Stimulated activated CD8-positive, alpha-beta memory T cell treated with anti-CD3 and anti-CD28 coated beads, Interleukin-12 subunit alpha, Interleukin-12 subunit beta, amount 100 ng/mL, for 24 hours (primary cell): ENCODE data around the gene SPIRE2.
"Not testable (repeated sequence)": the region's sequence is repeated elsewhere in the genome, so short reads cannot be mapped to it uniquely, and the experiment has no call there.

ENCODE experiments used
- DNase-seq: peaks from one replicate; pipeline ENCODE4 v3.0.0-alpha.2; 2020; ENCODE audit errors: extremely low read depth

Gene SPIRE2

DNA sequence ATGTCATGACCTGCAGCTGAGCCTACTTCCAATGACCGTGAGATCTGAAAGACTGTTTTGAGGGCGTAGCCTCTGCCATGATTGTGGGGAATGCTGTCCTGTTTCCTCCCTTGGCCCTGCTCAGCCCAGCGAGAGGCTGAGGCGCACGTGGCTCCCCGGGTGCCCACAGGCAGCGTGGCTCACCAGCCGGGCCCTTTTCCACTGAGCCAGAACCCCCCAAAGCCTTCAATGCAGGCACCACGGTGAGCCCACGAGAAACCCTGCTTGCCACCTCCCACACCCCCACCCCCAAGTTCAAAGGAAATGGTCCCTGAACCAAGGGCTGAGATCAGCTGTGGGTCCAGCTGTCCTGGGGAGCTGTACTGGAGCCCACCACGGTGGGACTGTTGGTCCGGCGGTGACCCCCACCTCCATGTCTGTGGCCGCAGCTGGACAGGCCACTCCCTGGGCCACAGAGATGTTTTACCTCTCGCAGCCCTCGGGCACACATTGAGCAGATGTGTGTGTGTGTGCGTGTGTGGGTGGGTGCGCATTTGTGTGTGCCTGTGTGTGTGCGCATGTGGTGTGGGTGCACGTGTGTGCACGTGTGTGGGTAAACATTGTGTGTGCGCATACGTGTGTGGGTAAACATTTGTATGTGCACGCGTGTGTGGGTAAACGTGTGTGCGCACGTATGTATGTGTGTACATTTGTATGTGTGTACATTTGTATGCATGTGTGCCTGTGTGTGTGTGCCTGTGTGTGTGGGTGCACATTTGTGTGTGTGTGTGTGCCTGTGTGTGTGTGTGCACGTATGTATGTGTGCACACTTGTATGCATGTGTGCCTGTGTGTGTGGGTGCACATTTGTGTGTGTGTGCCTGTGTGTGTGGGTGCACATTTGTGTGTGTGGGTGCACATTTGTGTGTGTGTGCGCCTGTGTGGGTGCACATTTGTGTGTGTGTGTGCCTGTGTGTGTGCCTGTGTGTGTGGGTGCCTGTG is 85.4 kb downstream of the SPIRE2 start:
- no peak for DNase-seq

DNA sequence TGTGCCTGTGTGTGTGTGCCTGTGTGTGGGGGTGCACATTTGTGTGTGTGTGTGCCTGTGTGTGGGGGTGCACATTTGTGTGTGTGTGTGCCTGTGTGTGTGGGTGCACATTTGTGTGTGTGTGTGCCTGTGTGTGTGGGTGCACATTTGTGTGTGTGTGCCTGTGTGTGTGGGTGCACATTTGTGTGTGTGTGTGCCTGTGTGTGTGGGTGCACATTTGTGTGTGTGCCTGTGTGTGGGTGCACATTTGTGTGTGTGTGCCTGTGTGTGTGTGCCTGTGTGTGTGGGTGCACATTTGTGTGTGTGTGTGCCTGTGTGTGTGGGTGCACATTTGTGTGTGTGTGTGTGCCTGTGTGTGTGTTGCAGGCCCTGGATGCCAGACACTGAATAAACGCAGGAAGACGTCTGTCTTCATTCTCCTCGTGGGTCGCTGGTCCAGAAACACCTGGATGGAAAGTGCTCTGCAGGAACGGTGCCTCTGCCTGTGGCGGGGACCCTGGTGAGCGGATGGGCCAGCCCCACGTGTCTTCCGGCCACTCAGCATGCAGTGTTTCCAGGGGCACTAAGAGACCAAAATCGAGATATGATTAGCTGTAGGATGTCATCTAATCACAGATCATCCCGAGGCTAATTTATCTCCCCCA is 86.5 kb downstream of the SPIRE2 start:
- not testable (repeated sequence) for DNase-seq

DNA sequence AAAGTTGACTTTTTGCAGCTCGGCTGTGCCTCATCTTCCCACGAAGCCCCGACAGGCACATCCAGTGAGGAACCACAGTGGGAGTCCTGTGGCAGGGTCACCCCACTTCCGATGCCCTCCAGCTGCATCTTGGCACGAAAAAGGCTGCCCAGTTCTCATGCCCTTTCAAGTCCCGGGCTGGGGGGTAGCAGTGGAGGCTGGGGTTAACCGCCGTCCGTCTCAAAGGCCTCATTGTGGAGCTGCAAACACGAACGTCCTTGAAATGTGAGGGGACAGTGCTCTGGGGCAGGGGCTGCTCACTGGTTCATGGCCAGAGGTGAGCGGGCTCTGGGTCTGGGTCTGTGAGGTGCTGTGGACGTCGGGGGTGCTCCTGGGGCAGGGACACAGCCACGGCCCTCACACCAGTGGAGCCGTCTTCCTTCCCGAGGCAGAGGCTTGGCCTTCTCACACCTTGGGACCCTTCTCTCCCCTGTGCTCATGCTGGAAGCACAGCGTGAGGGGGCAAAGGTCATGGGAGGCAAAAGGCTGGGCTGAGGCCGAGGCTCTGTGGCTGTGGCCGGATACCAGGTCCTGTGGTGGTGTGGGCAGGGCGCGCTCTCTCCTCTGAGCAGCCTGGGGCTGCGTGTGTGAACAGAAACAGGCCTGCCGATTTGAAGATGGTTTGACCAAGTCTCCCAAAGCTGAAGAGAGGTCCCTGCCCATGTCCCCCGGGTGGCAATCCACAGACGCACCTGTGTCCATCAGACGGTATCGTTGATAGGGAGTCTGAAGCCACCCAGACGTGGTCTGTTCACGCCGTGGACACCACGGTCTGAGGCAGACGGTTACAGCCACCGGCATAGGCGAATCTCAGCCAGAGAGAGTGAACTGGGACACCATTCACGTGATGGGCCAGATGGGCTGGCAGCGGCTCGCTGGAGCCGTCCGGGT is 87.3 kb downstream of the SPIRE2 start:
- DNase-seq: no peak

DNA sequence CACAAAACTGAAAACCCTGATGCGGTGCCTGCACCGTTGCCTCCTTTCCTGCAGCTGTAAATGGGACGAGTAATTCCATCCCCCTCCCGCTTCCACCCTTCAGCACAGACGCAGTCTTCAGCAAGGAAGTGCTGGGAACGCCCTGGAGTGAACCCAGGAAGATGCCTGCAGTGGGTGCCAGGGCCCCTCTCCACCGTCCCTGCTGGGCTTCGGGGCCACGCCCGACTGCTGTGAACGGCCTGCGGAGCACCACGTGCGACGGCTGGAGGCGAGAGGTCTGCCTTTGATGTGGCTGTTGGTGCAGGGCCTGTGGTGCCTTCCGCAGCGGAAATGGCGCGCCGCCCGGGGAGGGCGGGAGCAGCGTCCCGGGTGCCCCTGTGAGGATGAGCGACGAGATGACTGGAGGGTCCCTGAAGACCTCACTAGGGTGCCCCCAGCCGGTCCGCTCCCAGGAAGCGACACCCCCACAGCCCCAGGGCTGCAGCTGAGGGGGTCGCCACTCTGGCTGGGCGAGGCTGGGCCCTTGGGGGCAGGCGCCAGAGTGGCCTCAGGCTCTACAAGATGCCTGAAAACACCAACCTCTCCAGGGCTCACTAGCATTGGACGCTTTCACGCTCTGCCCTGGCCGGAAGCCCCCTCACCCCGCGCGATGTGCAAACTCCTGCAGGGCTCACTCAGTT is 89.6 kb downstream of the SPIRE2 start:
- DNase-seq: no peak

DNA sequence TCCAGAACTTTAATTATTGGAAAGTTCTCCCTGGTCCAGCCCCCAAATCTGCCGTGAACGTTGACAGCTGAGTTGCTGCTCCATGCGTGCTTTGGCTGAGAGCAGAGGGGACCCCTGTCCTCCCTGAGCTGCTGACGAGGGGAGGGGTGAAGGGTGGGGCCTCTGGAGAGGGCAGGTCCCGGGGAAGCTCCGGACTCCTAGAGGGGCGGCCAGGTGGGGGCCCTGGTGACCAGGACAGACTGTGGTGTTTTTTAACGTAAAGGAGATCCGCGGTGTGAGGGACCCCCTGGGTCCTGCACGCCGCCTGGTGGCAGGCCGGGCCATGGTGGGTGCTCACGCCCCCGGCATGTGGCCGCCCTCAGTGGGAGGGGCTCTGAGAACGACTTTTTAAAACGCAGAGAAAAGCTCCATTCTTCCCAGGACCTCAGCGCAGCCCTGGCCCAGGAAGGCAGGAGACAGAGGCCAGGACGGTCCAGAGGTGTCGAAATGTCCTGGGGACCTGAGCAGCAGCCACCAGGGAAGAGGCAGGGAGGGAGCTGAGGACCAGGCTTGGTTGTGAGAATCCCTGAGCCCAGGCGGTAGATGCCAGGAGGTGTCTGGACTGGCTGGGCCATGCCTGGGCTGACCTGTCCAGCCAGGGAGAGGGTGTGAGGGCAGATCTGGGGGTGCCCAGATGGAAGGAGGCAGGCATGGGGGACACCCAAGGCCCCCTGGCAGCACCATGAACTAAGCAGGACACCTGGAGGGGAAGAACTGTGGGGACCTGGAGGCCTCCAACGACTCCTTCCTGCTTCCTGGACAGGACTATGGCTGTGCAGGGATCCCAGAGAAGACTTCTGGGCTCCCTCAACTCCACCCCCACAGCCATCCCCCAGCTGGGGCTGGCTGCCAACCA is 90.4 kb downstream of the SPIRE2 start, which contains the start of gene MC1R:
TSS of gene MC1R (plus strand) at position 410 of the 895 bp plus-strand sequence. CDS start at position 807, 397 bp downstream.
- DNase-seq: no peak

DNA sequence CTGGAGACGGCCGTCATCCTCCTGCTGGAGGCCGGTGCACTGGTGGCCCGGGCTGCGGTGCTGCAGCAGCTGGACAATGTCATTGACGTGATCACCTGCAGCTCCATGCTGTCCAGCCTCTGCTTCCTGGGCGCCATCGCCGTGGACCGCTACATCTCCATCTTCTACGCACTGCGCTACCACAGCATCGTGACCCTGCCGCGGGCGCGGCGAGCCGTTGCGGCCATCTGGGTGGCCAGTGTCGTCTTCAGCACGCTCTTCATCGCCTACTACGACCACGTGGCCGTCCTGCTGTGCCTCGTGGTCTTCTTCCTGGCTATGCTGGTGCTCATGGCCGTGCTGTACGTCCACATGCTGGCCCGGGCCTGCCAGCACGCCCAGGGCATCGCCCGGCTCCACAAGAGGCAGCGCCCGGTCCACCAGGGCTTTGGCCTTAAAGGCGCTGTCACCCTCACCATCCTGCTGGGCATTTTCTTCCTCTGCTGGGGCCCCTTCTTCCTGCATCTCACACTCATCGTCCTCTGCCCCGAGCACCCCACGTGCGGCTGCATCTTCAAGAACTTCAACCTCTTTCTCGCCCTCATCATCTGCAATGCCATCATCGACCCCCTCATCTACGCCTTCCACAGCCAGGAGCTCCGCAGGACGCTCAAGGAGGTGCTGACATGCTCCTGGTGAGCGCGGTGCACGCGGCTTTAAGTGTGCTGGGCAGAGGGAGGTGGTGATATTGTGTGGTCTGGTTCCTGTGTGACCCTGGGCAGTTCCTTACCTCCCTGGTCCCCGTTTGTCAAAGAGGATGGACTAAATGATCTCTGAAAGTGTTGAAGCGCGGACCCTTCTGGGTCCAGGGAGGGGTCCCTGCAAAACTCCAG is 91.5 kb downstream of the SPIRE2 start:
- no peak for DNase-seq

DNA sequence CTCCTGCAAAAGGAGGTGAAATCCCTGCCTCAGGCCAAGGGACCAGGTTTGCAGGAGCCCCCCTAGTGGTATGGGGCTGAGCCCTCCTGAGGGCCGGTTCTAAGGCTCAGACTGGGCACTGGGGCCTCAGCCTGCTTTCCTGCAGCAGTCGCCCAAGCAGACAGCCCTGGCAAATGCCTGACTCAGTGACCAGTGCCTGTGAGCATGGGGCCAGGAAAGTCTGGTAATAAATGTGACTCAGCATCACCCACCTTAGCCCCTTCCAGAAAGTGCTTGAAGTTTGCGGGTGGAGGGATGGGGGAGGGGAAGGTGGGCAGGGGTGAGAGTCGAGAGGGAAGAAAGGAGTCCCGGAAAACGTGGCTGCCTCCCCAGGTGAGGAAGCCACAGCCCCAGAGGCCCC is 92.4 kb downstream of the SPIRE2 start:
- DNase-seq: no peak
